ENCODE data around the gene FABP6.

FABP6 gene

DNA sequence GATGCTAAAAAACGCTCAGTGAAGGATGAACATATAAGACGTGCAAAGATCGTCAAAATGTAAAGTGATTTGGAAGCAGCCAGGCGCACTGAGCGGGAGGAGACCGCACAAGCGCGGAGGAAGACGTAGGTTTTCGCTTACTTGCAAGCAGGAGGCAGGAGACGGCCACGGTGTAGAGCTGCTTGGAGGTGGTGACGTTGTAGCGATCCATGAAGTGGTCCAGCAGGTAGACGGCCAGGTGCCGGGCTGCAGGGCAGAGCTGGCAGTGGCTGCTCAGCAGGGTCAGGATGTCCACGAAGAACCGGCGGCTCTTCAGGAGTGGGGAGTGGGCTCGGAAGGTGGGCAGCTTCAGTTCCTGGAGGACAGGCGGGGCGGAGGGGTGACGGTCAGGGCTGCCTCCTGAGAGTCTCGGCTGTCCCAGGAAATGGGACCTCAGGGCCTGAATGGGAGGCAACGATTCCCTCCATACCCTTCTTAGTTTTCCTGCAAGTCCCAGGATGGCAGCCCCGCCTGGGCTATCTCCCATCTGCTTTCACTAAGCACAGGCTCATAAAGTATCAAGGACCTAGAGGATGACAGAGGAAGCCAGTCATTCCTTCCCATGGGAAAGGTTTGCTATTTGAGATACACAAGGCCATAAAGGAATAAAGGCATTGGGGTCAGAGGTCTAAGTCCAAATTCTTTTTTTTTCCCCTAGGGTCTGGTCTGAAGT, 51.2 kb downstream of the FABP6 start:
- Histone ChIP-seq H3K36me3 (ENCODE audit: insufficient read depth, low read length) (no peaks in the 10 kb centered on the region), H3K9ac (ENCODE audit: low read depth, low read length) (no peak overlapping the region), H3K9me3 (ENCODE audit: control insufficient read depth, insufficient read depth, low read length) (no peaks in the 10 kb centered on the region), H3K4me1 (ENCODE audit: insufficient read depth, low read length) (no peaks in the 10 kb centered on the region)

DNA sequence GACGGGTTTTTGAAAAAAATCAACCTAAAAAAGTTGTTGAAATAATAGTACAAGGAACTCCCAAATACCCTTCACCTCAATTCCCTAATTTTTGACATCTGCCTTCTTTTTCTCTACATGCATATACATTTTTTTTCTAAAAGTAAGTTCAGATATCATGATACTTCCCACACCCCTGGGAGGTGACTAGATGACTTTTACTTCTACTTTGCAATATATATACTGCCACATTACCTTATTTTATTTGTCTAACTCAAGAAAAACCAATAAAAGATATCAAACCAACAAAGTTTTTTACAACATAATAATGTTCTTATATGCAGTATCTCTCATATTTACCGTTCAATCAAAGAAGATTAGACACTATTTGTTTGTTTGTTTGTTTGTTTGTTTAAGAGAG, 52.0 kb downstream of the FABP6 start:
- no peaks in the 10 kb centered on the region for H3K9me3 ChIP-seq (ENCODE audit: control insufficient read depth, insufficient read depth, low read length)
- H3K9ac ChIP-seq (ENCODE audit: low read depth, low read length): no peak overlapping the region
- no peaks in the 10 kb centered on the region for H3K4me1 ChIP-seq (ENCODE audit: insufficient read depth, low read length)
- H3K36me3 ChIP-seq (ENCODE audit: insufficient read depth, low read length): no peaks in the 10 kb centered on the region

DNA sequence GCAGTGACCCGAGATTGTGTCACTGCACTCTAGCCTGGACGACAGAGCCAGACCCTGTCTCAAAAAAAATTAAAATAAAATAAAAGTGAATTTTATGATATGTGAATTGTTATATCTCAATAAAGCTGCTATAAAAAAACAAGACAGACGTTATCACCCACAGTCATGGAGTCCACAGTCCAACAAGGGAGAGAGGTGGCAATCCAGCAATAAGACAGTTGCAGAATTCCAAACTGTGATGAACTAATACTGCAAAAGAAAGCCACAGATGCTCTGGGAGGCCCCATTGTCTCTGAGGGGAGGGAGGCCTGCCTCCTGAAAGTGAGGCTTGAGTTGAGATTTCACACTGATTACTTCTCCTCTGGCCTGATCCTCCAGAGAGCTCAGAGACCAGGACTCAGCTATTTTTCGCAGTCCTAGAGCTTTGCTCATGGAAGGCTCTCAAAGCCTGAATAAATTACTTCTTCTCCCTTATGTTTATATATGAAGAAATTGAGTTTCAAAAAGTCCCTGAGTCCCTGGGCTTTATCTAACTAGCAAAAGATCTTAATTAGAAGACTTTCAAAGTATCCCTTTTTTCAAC, 55.1 kb downstream of the FABP6 start:
- Histone ChIP-seq H3K9ac (ENCODE audit: low read depth, low read length) (no peak overlapping the region), H3K36me3 (ENCODE audit: insufficient read depth, low read length) (no peaks in the 10 kb centered on the region), H3K9me3 (ENCODE audit: control insufficient read depth, insufficient read depth, low read length) (no peaks in the 10 kb centered on the region), H3K4me1 (ENCODE audit: insufficient read depth, low read length) (peaks cover 24% of the 10 kb centered on the region)

DNA sequence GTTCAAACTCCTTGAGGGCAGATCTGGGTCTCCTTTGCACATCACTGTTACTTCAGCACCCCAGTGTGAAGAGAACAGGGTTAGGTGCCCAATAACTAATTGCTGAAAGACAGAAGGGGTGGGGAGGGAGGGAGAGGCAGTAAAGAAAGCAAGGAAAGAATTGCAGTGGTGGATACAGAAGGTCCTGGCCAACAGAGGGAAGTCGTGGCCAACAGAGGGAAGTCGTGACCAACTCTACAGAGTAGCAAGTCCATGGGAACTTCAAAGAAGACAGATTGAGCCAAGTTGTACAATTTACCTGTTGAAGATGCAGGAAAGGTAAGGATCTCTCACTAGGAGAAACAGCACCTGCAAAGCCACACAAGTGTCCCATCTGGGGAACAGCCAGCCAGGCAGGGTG, 56.0 kb downstream of the FABP6 start:
- H3K9me3 ChIP-seq (ENCODE audit: control insufficient read depth, insufficient read depth, low read length): no peaks in the 10 kb centered on the region
- no peaks in the 10 kb centered on the region for H3K36me3 ChIP-seq (ENCODE audit: insufficient read depth, low read length)
- no peak overlapping the region for H3K9ac ChIP-seq (ENCODE audit: low read depth, low read length)
- H3K4me1 ChIP-seq (ENCODE audit: insufficient read depth, low read length): peaks cover 30% of the 10 kb centered on the region

DNA sequence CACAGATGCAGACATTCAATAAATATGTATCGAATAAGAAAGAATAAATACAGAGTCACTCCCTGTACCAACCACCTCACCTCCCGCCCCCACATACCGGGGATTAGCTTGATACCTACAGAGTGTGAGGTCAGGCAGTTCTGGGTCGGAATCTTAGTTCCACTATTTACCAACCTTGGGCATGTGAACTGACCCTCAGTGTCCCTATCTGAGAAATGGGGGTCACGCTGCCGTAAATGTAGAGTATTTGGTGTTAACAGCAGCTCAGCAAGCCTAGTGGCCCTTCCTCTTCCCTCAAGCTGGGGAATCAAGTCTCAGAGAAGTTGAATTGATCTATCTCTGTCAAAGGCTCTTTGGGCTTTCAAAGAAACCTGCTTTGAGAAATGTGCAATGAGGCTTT, 57.6 kb downstream of the FABP6 start:
- no peaks in the 10 kb centered on the region for H3K9me3 ChIP-seq (ENCODE audit: control insufficient read depth, insufficient read depth, low read length)
- no peak overlapping the region for H3K9ac ChIP-seq (ENCODE audit: low read depth, low read length)
- no peaks in the 10 kb centered on the region for H3K36me3 ChIP-seq (ENCODE audit: insufficient read depth, low read length)
- H3K4me1 ChIP-seq (ENCODE audit: insufficient read depth, low read length): peaks cover 30% of the 10 kb centered on the region

DNA sequence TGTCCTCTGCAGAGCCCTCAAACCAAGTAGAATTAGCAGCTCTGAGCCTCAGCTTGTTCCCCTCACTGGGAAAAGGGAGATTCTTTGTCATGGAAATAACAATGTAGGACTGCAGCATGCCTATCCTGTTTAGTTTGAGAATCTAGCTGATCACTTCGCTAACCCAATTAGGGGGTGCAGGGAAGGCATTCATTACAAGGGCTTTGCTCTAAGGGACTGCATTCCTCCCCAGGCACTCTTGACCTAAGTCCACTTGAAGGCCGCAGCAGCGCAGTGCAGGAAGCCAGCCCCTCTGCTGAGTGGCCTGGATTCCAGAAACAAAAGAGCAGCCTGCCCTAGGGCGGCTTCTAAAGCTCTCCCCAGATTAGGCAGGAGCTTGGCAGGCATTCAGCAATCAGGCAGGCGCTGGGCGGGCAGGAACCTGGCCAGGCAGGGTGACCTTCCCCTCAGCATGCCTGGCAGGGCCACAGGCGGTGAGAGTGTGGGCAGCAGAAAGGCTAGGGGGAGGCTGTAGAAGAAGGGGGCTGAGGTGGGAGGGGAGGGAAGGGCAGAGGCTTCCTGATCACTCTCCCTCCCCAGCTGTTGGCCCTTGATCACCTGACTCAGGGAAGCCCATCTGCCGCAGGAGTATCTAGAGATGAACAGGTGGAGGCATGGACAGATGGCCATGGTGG, 58.2 kb downstream of the FABP6 start:
- H3K9me3 ChIP-seq (ENCODE audit: control insufficient read depth, insufficient read depth, low read length): no peaks in the 10 kb centered on the region
- no peak overlapping the region for H3K9ac ChIP-seq (ENCODE audit: low read depth, low read length)
- peaks cover 30% of the 10 kb centered on the region for H3K4me1 ChIP-seq (ENCODE audit: insufficient read depth, low read length)
- H3K36me3 ChIP-seq (ENCODE audit: insufficient read depth, low read length): no peaks in the 10 kb centered on the region

All from ES-I3 (cell line).